Stomach (tissue), 4 donors: Measurements from ENCODE around the gene ETNK1.

Experiments
- CTCF ChIP-seq, 7 experiments: fragments of 450-650 bp in 4 of 7; fragments of 200-600 bp in 3 of 7; sonication (generic) in 3 of 7; IDR thresholded peaks; one replicate each; pipeline ENCODE4 v1.5.1; 2016 to 2019; ENCODE audit warnings: antibody characterized with exemption in 7 of 7, control low read depth in 2 of 7, mild to moderate bottlenecking in 1 of 7
- EP300 ChIP-seq: sonication (generic); formaldehyde crosslinking; IDR thresholded peaks from one replicate; pipeline ENCODE4 v1.6.1; 2017; ENCODE audit warnings: antibody characterized with exemption
- POLR2A ChIP-seq, 4 donors: fragments of 450-650 bp; IDR thresholded peaks; one replicate each; pipeline ENCODE4 v1.6.1; 2016; ENCODE audit warnings: antibody characterized with exemption in 4 of 4, control low read depth in 2 of 4, mild to moderate bottlenecking in 1 of 4, moderate library complexity in 1 of 4

GRCh38 chr12:22709292-22709691, 84.3 kb downstream of the ETNK1 start:
- peak in 4 of 7 experiments; percentile 9 to 28 (median 22) for TF ChIP-seq CTCF (IDR thresholded peaks at IDR 0.05)
- no peak for TF ChIP-seq POLR2A (IDR thresholded peaks at IDR 0.05)
- TF ChIP-seq EP300, result no peak
